ENCODE results near the gene MFSD12. TPM values are rescaled to one million over a fixed set of nuclear protein-coding genes. Genes with fewer than 3 reads are reported as not detected.
"Not testable (repeated sequence)": the region's sequence is repeated elsewhere in the genome, so short reads cannot be mapped to it uniquely, and the experiment has no call there.

MFSD12 gene
- total and polyA plus RNA-seq, 2 experiments from 2014 or later = 35.3 to 91.1 TPM

DNA sequence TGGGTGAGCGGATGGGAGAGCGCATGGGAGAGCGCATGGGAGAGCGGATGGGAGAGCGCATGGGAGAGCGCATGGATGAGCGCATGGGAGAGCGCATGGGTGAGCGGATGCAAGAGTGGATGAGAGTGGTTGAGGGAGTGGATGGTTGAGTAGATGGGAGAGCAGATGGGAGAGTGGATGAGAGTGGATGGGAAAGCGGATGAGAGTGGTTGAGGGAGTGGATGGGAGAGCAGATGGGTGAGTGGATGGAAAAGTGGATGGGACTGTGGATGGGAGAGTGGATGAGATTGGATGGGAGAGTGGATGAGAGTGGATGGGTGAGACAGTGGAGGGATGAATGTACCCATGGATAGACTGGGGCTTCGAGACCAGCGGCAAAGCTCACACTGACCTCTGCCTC, 27.0 kb downstream of the MFSD12 start:
- Histone ChIP-seq H3K79me2 (replicated peaks; ENCODE audit: insufficient read depth) (no peaks in the 10 kb centered on the region), H3F3A (replicated peaks; ENCODE audit: low read depth) (no peaks in the 10 kb centered on the region), H3K27ac (ENCODE audit: low read depth) (no peak overlapping the region), H3K4me3 (no peak overlapping the region), H2AFZ (no peak overlapping the region), H4K20me1 (replicated peaks; ENCODE audit: insufficient read depth) (no peaks in the 10 kb centered on the region), H3K27me3 (ENCODE audit: insufficient read depth) (no peaks in the 10 kb centered on the region), H3K4me2 (no peak overlapping the region), H3K4me1 (ENCODE audit: insufficient read depth) (no peaks in the 10 kb centered on the region), H3K9me2 (ENCODE audit: insufficient read depth) (no peaks in the 10 kb centered on the region), H3K36me3 (ENCODE audit: insufficient read depth) (no peaks in the 10 kb centered on the region)
- Mint-ChIP-seq H3K4me1 (no peaks in the 10 kb centered on the region), H3K27me3 (ENCODE audit: insufficient read depth, low read depth, poor library complexity) (peaks cover 7% of the 10 kb centered on the region), H3K36me3 (ENCODE audit: low read depth) (peaks cover 23% of the 10 kb centered on the region), H3K4me3 (no peak overlapping the region), H3K9me3 (no peaks in the 10 kb centered on the region), H3K27ac (no peak overlapping the region)
- no peak for ATAC-seq
- TF ChIP-seq ZNF114 (CRISPR knock-in tag; IDR thresholded peaks at IDR 0.05) = no peak
- DNase-seq (ENCODE audit: low spot score) = no peak

GRCh38 chr19:3529299-3529698, 28.1 kb downstream of the MFSD12 start:
- H4K20me1 ChIP-seq (replicated peaks; ENCODE audit: insufficient read depth); H3K27me3 Mint-ChIP-seq (ENCODE audit: insufficient read depth, low read depth, poor library complexity); H3K4me3 Mint-ChIP-seq; H3K9me3 Mint-ChIP-seq; H3K27me3 ChIP-seq (ENCODE audit: insufficient read depth); H3K36me3 ChIP-seq (ENCODE audit: insufficient read depth); H3K4me1 ChIP-seq (ENCODE audit: insufficient read depth); H3K27ac Mint-ChIP-seq; H3K4me2 ChIP-seq; H3K27ac ChIP-seq (ENCODE audit: low read depth); H3F3A ChIP-seq (replicated peaks; ENCODE audit: low read depth); H3K9me2 ChIP-seq (ENCODE audit: insufficient read depth); DNase-seq (ENCODE audit: low spot score); H3K4me1 Mint-ChIP-seq; H2AFZ ChIP-seq; H3K79me2 ChIP-seq (replicated peaks; ENCODE audit: insufficient read depth); ATAC-seq; H3K4me3 ChIP-seq: not testable (repeated sequence)
- peaks cover 17% of the 10 kb centered on the region for H3K36me3 Mint-ChIP-seq (ENCODE audit: low read depth)

DNA sequence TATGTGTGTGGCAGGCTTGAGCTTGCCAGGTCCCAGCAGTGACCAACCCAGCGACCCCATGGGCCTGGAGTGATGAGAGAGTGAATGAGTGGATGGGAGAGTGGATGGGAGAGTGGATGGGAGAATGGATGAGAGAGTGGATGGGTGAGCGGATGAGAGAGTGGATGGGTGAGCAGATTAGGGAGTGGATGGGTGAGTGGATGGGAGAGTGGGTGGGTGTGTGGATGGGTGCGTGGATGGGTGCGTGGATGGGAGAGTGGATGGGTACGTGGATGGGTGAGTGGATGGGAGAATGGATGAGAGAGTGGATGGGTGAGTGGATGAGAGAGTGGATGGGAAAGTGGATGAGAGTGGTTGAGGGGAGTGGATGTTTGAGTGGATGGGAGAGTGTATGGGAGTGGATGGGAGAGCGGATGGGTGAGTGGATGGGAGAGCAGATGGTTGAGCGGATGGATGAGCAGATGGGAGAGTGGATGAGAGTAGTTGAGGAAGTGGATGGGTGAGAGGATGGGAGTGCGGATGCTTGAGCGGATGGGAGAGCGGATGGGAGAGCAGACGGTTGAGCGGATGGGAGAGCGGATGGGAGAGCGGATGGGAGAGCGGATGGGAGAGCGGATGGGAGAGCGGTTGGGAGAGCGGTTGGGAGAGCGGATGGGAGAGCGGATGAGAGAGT, 28.7 kb downstream of the MFSD12 start:
- no peak for ATAC-seq
- Histone ChIP-seq H3K79me2 (replicated peaks; ENCODE audit: insufficient read depth) (no peaks in the 10 kb centered on the region), H3K9me2 (ENCODE audit: insufficient read depth) (no peaks in the 10 kb centered on the region), H2AFZ (no peak overlapping the region), H3K27ac (ENCODE audit: low read depth) (no peak overlapping the region), H3F3A (replicated peaks; ENCODE audit: low read depth) (no peaks in the 10 kb centered on the region), H3K4me1 (ENCODE audit: insufficient read depth) (no peaks in the 10 kb centered on the region), H3K36me3 (ENCODE audit: insufficient read depth) (no peaks in the 10 kb centered on the region), H3K4me3 (no peak overlapping the region), H3K27me3 (ENCODE audit: insufficient read depth) (no peaks in the 10 kb centered on the region), H4K20me1 (replicated peaks; ENCODE audit: insufficient read depth) (no peaks in the 10 kb centered on the region; the same call in 1 of the 2 replicates), H3K4me2 (no peak overlapping the region)
- Mint-ChIP-seq H3K4me1 (no peaks in the 10 kb centered on the region; the same call in 2 of the 3 replicates), H3K27me3 (ENCODE audit: insufficient read depth, low read depth, poor library complexity) (peaks cover 5% of the 10 kb centered on the region), H3K36me3 (ENCODE audit: low read depth) (peaks cover 14% of the 10 kb centered on the region), H3K9me3 (no peaks in the 10 kb centered on the region), H3K27ac (no peak overlapping the region), H3K4me3 (no peak overlapping the region)
- no peak for TF ChIP-seq ZNF114 (CRISPR knock-in tag; IDR thresholded peaks at IDR 0.05)
- TF ChIP-seq NANOG (IDR thresholded peaks at IDR 0.05; ENCODE audit: borderline replicate concordance) = no peak
- no peak for TF ChIP-seq JUNB (IDR thresholded peaks at IDR 0.05; ENCODE audit: unreplicated experiment)
- TF ChIP-seq EZH2 (IDR thresholded peaks at IDR 0.05; ENCODE audit: low read depth, unreplicated experiment) = no peak
- no peak for TF ChIP-seq POLR2AphosphoS5 (IDR thresholded peaks at IDR 0.05; ENCODE audit: low read depth)
- TF ChIP-seq ZNF462 (CRISPR knock-in tag; IDR thresholded peaks at IDR 0.05) = no peak
- no peak for TF ChIP-seq EZH2phosphoT487 (IDR thresholded peaks at IDR 0.05; ENCODE audit: unreplicated experiment)
- no peak for TF ChIP-seq STAT1 (IDR thresholded peaks at IDR 0.05; ENCODE audit: unreplicated experiment)
- TF ChIP-seq ETS1 (IDR thresholded peaks at IDR 0.05) = no peak
- no peak for TF ChIP-seq ZNF331 (CRISPR knock-in tag; IDR thresholded peaks at IDR 0.05; ENCODE audit: low read depth)
- DNase-seq (ENCODE audit: low spot score) = no peak

Measured in GM23338 (cell line).